GM06990 (cell line): ENCODE data around the gene GCNT1.

Source experiments
- DNase-seq: peaks from one replicate; pipeline ENCODE4 v3.0.0-alpha.2; 2011; ENCODE audit not compliant: insufficient read length; ENCODE audit errors: extremely low read depth
- H3K27me3 ChIP-seq: replicated peaks from 2 replicates; pipeline ENCODE4 v1.6.0; 2011; ENCODE audit warnings: low read length; ENCODE audit not compliant: control insufficient read depth, insufficient read depth
- H3K36me3 ChIP-seq: 2 replicates; pipeline ENCODE4 v1.5.1; 2011; ENCODE audit warnings: low read length; ENCODE audit not compliant: control insufficient read depth, insufficient read depth
- H3K4me3 ChIP-seq: replicated peaks from 2 replicates; pipeline ENCODE4 v1.5.1; 2011; ENCODE audit warnings: low read depth, mild to moderate bottlenecking, control low read depth, low read length
- CTCF ChIP-seq: IDR thresholded peaks from 2 replicates; pipeline ENCODE4 v1.5.1; 2011; ENCODE audit warnings: low read length, control low read depth, mild to moderate bottlenecking, inconsistent platforms; ENCODE audit not compliant: insufficient read depth, poor library complexity, severe bottlenecking

GCNT1 gene

GRCh38 chr9:76438841-76439588, 20.0 kb upstream of the GCNT1 start:
- Histone ChIP-seq H3K27me3 (no peaks in the 10 kb centered on the region), H3K36me3 (no peaks in the 10 kb centered on the region), H3K4me3 (no peak overlapping the region)
- DNase-seq = peak; percentile 75
- no peak for TF ChIP-seq CTCF

- TF ChIP-seq CTCF = no peak
- peak; percentile 63 for DNase-seq
- no peaks in the 10 kb centered on the region for H3K27me3 ChIP-seq
- no peaks in the 10 kb centered on the region for H3K36me3 ChIP-seq
- H3K4me3 ChIP-seq = no peak overlapping the region
Measured at GRCh38 chr9:76441551-76442322, 17.2 kb upstream of the GCNT1 start.

- no peak for DNase-seq
- no peak for TF ChIP-seq CTCF
- no peaks in the 10 kb centered on the region for H3K27me3 ChIP-seq
Measured at GRCh38 chr9:76443887-76444286, 15.1 kb upstream of the GCNT1 start.

GRCh38 chr9:76444322-76444929, 14.6 kb upstream of the GCNT1 start:
- no peaks in the 10 kb centered on the region for H3K36me3 ChIP-seq
- H3K27me3 ChIP-seq = no peaks in the 10 kb centered on the region
- H3K4me3 ChIP-seq = no peak overlapping the region
- TF ChIP-seq CTCF = no peak
- no peak for DNase-seq

More at GRCh38 chr9:76443887-76444286, 15.1 kb upstream of the GCNT1 start:
- Histone ChIP-seq H3K36me3 (no peaks in the 10 kb centered on the region), H3K4me3 (no peak overlapping the region)

- Histone ChIP-seq H3K36me3 (no peaks in the 10 kb centered on the region), H3K4me3 (no peak overlapping the region), H3K27me3 (no peaks in the 10 kb centered on the region)
- no peak for DNase-seq
- TF ChIP-seq CTCF = no peak
Measured at GRCh38 chr9:76445976-76446375, 13.0 kb upstream of the GCNT1 start.
